ENCODE measurements around the gene ATP13A4. TPM values are rescaled to one million over a fixed set of nuclear protein-coding genes. Genes with fewer than 3 reads are reported as not detected.

Gene ATP13A4
- total RNA-seq, 2 experiments from 2014 or later = 0.98 to 1.6 TPM

DNA sequence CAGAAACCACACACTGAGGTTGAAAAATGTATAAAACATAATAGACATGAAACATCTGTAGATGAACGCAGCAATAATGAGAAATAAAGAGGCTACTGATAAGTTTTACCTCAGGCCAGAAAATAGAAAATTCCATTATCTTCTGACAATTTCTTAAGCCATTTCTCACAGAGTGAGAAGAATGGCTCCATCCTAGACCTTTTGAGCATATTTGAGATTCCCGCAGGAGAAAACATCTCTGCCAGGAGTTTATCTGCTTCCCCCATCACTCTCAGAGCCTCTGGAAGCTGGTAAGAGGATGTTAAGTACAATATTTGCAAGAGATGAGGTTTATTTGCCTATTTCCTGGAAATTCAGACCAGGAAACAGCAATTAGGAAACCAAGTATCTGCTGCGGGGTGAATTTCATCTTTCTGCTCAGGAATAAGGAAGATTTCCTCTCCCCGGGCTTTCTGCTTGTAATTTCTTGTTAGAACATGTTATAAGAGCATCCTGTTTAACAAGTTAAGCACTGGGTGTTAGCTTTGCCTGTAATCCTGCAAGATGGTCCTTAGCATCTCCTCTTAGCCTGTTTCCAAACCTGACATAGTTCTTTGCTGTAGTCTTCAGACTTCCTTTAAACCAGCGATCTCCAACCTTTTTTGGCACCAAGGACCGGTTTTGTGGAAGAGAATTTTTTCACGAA lies 54.8 kb downstream of the ATP13A4 start:
- H3K4me1 Mint-ChIP-seq (ENCODE audit: low read depth) = no peaks in the 10 kb centered on the region
- Histone ChIP-seq H3K4me1 (ENCODE audit: insufficient read depth, low read length) (no peaks in the 10 kb centered on the region), H3K27ac (ENCODE audit: low read depth in 1 of 2, low read length in 2 of 2) (no peak overlapping the region), H3K9me3 (ENCODE audit: control insufficient read depth in 1 of 2, insufficient read depth in 1 of 2, low read length in 2 of 2) (no peaks in the 10 kb centered on the region), H3K36me3 (ENCODE audit: insufficient read depth, low read length) (no peaks in the 10 kb centered on the region), H3K4me3 (ENCODE audit: low read length) (no peak overlapping the region), H3K27me3 (ENCODE audit: control insufficient read depth in 1 of 2, insufficient read depth in 2 of 2, low read length in 2 of 2) (no peaks in the 10 kb centered on the region)
- no peaks in the 10 kb centered on the region for H3K36me3 Mint-ChIP-seq (ENCODE audit: low read depth)
- DNase-seq (no peak), ATAC-seq (ENCODE audit: poor library complexity) (no peak)
- TF ChIP-seq CTCF (IDR thresholded peaks at IDR 0.05) = no peak
- no peaks in the 10 kb centered on the region for H3K27me3 Mint-ChIP-seq
- intact Hi-C loops (cut with DNase I, micrococcal nuclease) = no loop called here
- ChIA-PET CTCF (no interaction called here), POLR2A (no interaction called here)
- H3K27ac Mint-ChIP-seq = no peak overlapping the region
- H3K9me3 Mint-ChIP-seq = no peaks in the 10 kb centered on the region
- no peak overlapping the region for H3K4me3 Mint-ChIP-seq

DNA sequence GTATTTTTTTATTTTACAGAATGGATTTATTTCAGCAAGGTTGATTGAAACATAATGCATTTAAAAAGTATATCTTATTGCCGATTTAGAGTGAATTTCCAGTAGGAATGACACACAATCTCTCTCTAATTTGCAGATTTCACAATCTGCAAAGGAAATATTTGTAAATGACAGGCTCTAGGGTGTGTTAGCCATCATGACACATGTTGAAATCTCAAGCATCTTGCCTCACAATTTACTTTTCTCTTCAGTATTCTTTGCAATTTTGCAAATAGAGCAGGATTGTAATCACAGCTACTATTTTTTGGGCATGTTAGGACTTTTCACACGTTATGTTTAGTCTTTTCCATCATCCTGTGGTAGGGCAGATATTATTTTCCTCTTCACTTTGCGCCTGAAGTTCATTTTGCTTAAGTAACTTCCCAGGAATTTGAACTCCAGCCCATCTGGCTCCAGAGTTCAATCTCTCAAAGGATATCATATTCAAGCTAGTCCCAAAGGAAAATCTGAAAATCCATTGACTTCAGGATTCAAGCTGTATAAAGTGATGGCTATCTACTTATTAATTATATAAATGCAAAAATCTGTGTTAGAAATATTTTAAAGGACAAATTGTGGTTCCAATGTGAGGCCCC lies 55.4 kb downstream of the ATP13A4 start:
- H3K27me3 Mint-ChIP-seq = no peaks in the 10 kb centered on the region
- no peak for TF ChIP-seq CTCF (IDR thresholded peaks at IDR 0.05)
- Histone ChIP-seq H3K4me3 (ENCODE audit: low read length) (no peak overlapping the region), H3K4me1 (ENCODE audit: insufficient read depth, low read length) (no peaks in the 10 kb centered on the region), H3K36me3 (ENCODE audit: insufficient read depth, low read length) (no peaks in the 10 kb centered on the region), H3K9me3 (ENCODE audit: control insufficient read depth in 1 of 2, insufficient read depth in 1 of 2, low read length in 2 of 2) (no peaks in the 10 kb centered on the region), H3K27ac (ENCODE audit: low read depth in 1 of 2, low read length in 2 of 2) (no peak overlapping the region), H3K27me3 (ENCODE audit: control insufficient read depth in 1 of 2, insufficient read depth in 2 of 2, low read length in 2 of 2) (no peaks in the 10 kb centered on the region)
- H3K4me1 Mint-ChIP-seq (ENCODE audit: low read depth) = no peaks in the 10 kb centered on the region
- H3K27ac Mint-ChIP-seq = no peak overlapping the region
- no peak for ATAC-seq (ENCODE audit: poor library complexity)
- ChIA-PET CTCF (no interaction called here), POLR2A (no interaction called here)
- DNase-seq = no peak
- H3K36me3 Mint-ChIP-seq (ENCODE audit: low read depth) = no peaks in the 10 kb centered on the region
- no peaks in the 10 kb centered on the region for H3K9me3 Mint-ChIP-seq
- intact Hi-C loops (cut with DNase I, micrococcal nuclease) = no loop called here
- H3K4me3 Mint-ChIP-seq = no peak overlapping the region

DNA sequence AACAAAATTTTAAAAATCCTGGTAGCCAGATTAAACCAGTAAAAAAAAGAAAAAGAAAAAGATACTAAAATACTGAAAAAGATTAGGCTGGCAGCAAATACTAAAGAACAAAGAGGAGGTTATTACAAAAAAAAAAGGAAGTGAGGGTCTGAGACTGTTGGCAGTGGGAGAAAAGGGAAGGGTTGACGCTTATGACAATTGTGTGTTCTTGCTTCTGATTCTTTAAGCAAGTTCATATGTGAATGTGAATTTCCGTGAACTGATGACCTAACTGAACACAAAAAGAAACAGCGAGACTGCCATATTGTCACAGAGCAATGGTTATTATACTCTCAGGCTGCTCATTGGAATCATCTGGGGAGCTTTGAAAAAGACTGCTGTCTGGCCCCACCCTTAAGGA lies 56.5 kb downstream of the ATP13A4 start:
- POLR2A ChIA-PET = no interaction called here
- intact Hi-C loops (cut with DNase I, micrococcal nuclease) = no loop called here
- no peaks in the 10 kb centered on the region for H3K9me3 Mint-ChIP-seq

More for the DNA sequence above, 56.5 kb downstream of the ATP13A4 start:
- Histone ChIP-seq H3K36me3 (ENCODE audit: insufficient read depth, low read length) (no peaks in the 10 kb centered on the region), H3K27me3 (ENCODE audit: control insufficient read depth in 1 of 2, insufficient read depth in 2 of 2, low read length in 2 of 2) (no peaks in the 10 kb centered on the region), H3K4me1 (ENCODE audit: insufficient read depth, low read length) (no peaks in the 10 kb centered on the region), H3K9me3 (ENCODE audit: control insufficient read depth in 1 of 2, insufficient read depth in 1 of 2, low read length in 2 of 2) (no peaks in the 10 kb centered on the region), H3K4me3 (ENCODE audit: low read length) (no peak overlapping the region), H3K27ac (ENCODE audit: low read depth in 1 of 2, low read length in 2 of 2) (no peak overlapping the region)
- CTCF ChIA-PET = no interaction called here
- no peak overlapping the region for H3K4me3 Mint-ChIP-seq
- no peak overlapping the region for H3K27ac Mint-ChIP-seq
- TF ChIP-seq CTCF (IDR thresholded peaks at IDR 0.05) = no peak
- no peaks in the 10 kb centered on the region for H3K27me3 Mint-ChIP-seq
- DNase-seq (no peak), ATAC-seq (ENCODE audit: poor library complexity) (no peak)
- no peaks in the 10 kb centered on the region for H3K4me1 Mint-ChIP-seq (ENCODE audit: low read depth)
- H3K36me3 Mint-ChIP-seq (ENCODE audit: low read depth) = no peaks in the 10 kb centered on the region
